GM21526 (cell line): ENCODE measurements around the gene MANEA.
"Not testable (repeated sequence)": the region's sequence is repeated elsewhere in the genome, so short reads cannot be mapped to it uniquely, and the experiment has no call there.

Experiments used
- ATAC-seq: cut with Tn5 transposase; IDR thresholded peaks from one replicate; pipeline ENCODE4 v1.9.1; 2021; ENCODE audit warnings: moderate library complexity; ENCODE audit not compliant: unreplicated experiment, low FRiP score

The MANEA gene

GRCh38 chr6:95581073-95581472 is 3.7 kb downstream of the MANEA start:
- no peak for ATAC-seq

GRCh38 chr6:95584226-95584625 is 6.9 kb downstream of the MANEA start:
- ATAC-seq: not testable (repeated sequence)

- ATAC-seq: no peak
Measured at GRCh38 chr6:95587989-95588388, 10.7 kb downstream of the MANEA start.

- ATAC-seq: no peak
Measured at GRCh38 chr6:95589067-95589466, 11.7 kb downstream of the MANEA start.

- ATAC-seq: no peak
Measured at GRCh38 chr6:95589826-95590570, 12.7 kb downstream of the MANEA start.

GRCh38 chr6:95593025-95593424 is 15.7 kb downstream of the MANEA start:
- ATAC-seq: no peak

GRCh38 chr6:95596021-95596420 is 18.7 kb downstream of the MANEA start:
- no peak for ATAC-seq

GRCh38 chr6:95599706-95600105 is 22.4 kb downstream of the MANEA start:
- no peak for ATAC-seq

GRCh38 chr6:95601133-95601532 is 23.8 kb downstream of the MANEA start:
- ATAC-seq: no peak

GRCh38 chr6:95614094-95614493 is 36.8 kb downstream of the MANEA start:
- ATAC-seq: no peak

- ATAC-seq: no peak
Measured at GRCh38 chr6:95629551-95629950, 52.2 kb downstream of the MANEA start.

GRCh38 chr6:95636552-95637431 is 59.5 kb downstream of the MANEA start:
- ATAC-seq: no peak

- no peak for ATAC-seq
Measured at GRCh38 chr6:95648636-95649035, 71.3 kb downstream of the MANEA start.

- ATAC-seq: no peak
Measured at GRCh38 chr6:95649451-95649850, 72.1 kb downstream of the MANEA start.

- no peak for ATAC-seq
Measured at GRCh38 chr6:95654176-95654575, 76.8 kb downstream of the MANEA start.

GRCh38 chr6:95658886-95659285 is 81.6 kb downstream of the MANEA start:
- no peak for ATAC-seq
